HUDEP-2 (cell line): ENCODE results near the gene IMPA2.

Source experiments
- DNase-seq, 76 experiments: peaks; one replicate each; lab custom pipeline; 2025; ENCODE audit not compliant: unreplicated experiment in 76 of 76; lab: John Stamatoyannopoulos, UW

IMPA2 gene

DNA sequence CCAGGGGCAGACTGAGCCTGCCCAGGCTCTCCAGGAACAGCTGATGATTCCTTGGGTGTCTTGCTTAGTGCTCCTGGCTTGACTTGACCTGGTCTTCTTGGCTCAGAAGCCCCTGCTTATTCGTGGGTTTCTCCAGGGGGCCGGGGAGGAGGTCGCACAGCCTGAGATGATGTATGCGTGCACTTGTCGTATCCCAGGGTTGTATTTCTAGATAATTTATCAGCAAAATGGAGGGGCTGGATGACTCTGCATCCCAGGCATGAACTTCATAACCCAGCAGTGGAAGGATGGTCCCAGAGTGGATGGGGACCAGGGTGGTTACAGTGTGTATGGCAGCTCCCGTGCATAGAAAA lies 25.2 kb downstream of the IMPA2 start:
- no peak for DNase-seq

DNA sequence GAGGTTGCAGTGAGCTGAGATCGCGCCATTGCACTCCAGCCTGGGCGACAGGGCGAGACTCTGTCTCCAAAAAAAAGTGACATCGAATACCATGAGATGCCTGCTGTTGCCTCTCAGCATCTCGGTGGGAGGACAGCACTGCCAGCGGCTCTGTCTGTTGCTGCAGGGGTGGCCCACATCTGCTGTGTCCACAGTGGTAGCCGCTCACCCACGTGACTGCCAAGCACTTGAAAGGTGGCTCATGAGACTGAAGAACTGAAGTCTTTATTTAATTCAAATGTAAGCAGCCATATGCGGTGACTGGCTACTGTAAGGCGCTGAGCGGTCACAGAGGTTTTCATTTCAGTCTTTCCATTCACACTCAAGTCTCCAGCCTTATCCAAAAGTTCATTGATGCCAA lies 25.8 kb downstream of the IMPA2 start:
- no peak for DNase-seq

DNA sequence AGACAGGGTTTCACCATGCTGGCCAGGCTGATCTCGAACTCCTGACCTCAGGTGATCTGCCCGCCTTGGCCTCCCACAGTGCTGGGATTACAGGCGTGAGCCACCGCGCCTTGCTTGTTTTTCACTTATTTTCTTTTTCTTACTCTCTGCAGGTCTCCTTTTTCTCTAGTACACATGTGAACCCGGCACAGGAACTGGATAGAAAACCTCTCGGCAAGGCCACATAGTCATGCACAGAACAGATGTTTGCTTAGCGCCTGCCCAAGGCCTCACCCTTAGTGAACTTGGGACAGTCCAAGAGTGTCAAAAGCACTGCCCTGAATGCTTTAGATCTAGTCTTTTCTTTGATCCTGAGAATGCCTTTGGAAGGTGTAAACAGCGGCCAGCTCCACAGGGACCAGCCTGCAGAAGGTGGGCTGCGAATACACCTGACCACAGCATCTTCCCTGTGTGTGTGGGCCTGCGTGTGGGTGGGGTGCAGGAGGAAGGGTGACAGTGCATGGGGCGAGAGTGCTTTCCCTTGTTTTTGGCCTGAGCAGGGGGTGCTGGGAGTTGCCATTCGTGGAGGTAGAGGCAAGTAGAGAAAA lies 27.0 kb downstream of the IMPA2 start:
- no peak for DNase-seq

DNA sequence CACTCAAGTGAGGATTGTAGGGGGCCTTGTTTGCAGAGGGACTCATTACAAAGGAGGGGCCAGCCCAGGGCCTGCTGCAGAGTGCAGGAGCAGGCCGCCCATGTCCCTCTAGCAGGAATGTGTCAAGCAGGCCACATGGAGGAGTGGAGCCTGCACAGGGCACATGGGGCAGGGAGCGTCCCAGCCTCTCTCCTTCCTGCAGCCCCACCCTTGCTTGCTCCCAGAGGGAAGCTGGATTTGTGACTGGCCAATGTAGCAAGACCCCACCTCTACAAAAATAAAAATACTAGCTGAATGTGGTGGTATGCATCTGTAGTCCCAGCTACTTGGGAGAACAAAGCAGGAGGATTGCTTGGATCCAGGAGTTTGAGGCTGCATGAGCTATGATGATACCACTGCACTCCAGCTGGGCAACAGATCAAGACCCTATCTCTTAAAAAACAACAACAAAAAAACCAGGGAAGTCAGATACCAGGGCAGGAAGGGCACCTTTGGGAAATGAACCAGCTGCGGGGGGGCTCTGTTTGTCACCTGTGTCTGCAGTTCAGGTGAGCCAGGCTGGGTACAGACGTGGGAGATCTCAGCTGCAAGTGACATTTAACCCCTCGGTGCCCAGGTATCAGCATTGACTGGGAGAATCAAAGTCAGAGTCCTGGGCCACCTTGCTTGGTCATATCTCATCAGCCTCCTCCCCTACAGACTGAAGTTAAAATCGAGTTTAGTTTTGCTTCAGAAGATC lies 27.7 kb downstream of the IMPA2 start:
- DNase-seq, result no peak

DNA sequence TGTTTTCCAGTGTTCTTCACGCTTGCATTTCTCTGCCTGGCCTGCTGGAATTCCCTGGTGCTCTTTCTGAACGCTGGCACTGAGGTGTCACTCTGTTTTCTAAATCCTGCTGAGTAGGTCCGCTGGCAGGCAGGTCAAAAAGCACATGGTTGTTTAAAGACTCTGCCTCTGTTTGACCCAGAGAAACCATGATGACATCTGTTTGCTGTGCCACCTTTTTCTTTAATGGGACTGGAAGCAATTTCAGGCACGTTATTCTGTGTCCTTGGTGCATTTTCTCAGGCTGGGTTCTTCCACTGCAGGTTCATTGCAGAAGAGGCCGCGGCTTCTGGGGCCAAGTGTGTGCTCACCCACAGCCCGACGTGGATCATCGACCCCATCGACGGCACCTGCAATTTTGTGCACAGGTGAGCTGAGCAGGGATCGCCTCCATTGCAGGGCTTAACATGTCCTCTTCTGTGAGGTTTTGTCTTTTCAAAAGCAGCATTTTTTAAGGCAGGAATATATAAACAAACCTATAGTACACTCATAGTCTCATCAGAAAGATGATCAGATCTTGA lies 28.4 kb downstream of the IMPA2 start:
- DNase-seq, result no peak

DNA sequence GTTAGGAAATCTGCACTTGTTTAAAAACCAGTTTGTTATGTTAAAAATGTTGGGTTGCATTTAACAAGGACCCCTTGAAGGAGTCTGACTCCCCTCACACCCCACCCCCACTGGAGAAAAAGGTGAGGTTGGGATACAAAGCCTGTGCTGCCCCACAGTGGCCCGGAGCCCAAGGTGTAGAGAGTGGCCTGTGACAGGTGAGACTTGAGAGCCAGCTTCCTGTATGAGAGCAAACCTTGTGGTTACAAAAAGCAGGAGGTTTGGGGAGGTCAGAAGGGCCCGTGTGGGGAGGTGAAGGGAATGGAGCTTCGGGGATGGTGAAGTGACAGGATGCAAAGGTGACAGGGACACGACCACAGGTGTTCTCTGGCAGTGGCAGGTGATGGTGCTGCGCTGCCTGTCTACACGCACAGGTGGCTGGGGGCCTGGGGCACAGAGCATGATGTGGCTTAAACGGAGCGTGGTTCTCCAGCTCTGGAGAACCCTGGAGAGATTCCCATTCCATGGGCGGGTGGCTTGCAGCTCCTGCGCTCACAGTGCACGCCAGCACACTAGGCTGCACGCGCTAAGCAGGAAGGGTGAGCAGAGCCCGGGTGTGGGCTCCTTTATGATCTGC lies 29.0 kb downstream of the IMPA2 start:
- DNase-seq, result no peak

DNA sequence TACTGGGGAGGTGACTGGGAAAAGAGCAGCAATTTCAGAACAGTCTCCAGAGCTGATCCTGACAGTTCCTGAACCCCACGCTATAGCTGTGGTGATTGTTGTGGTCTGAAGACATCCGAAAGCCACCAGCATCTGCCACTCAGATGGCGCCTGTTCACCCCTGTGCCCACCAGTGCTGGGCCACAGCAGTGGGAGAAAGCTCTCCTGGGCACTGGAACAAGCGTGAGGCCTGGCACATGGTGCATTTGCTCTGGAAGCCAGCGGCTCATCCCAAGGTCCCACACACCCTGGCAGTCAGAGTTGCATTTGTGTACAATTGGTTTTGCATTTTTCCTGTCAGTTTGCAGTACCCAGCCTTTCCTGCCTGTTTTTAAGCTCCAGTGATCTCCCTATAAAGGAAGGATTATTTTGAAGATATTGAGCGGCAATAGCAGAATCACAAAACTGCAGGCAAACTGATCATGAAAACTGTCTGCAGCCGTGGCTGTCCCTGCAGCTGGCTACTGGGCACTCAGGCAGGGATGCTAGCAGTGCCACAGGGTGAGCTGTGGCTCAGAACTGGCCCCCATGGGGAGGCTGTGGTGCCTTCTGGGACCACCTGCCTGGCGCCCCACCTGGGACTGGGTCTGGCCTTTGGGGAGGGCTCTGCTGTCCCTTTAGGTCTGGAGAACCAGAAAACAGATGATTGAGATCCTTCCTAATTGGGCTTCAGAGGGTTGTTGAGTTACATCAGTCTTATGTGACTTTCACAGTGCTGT lies 30.1 kb downstream of the IMPA2 start:
- DNase-seq, result no peak

DNA sequence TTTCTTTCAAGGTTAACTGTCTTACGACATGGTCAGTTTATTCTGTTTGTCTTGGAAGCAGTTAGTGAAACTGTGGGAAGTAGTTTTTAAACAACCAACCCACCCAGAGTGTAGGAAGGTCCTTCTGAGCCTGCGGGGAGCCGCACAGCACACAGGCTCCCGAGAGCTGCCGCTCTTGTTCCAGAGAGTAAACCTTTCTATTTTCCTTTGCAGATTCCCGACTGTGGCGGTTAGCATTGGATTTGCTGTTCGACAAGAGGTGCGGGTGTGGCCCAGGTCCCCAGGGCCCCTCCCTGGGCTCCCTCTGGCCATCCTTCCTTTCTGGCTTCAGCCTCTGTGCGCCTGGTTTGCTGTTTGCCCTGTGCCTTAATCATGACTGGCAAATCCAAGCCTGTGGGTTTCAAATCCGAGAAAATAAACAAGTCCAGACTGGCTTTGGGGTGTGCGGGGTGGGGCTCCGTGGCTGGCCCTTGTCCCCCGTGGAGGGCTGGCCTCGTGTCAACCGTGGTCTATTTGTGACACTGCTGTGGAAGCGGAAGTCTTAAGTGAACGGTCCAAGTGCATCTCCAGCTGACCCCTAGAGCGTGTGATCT lies 30.7 kb downstream of the IMPA2 start:
- no peak for DNase-seq

DNA sequence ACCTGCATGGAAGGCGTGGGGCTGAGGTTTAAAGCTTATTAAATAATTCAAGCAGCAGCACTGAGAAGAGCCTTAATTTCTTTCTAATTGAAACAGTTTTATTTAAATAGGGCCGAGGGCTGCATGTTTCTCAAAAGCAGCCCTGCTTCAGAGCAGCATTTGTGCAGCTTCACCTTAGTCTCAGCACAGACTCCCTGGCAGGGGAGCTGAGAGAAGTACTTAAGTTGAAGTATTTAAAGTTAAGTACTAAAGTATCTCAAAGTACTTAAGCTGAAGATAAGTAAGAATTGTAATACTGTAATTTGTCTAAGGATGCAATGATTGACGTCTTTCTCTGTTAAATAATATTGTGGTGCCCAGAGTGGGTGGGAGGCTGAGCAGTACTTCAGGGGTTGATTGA lies 31.4 kb downstream of the IMPA2 start:
- no peak for DNase-seq

DNA sequence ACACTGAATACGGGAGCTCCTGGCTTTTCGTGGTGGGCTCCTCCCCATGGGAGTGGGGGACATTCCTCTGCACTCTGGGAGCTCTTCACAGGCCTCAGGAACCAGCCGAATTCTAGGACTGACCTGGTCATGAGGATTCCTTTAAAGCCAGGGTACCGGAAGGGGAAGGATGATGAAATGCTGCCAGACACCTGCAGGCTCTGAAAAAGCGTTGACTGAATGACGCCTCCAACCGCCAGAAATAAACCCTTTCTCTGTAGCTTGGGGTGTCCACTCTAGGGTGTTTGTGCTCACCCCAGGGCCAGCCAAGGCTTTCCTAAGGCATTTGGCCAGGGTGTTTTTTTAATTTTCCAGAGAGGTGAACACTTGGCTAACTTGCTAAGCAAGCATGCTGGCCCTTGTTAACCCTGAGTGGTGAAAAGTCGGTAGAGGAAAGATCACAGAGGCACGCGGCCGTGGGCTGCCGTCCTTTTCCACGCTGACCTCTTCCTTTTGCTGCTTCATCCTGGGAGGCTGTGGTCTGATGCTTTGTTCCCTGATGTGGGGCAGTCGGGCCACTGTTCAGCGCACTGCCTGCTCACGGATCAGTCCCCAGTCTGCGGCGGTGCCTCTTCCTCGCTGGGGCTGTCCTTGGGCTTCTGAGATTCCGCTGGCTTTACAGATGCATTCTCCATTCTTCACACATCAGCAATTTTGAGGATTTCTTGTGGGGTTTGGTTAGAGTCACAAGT lies 32.0 kb downstream of the IMPA2 start:
- no peak for DNase-seq

DNA sequence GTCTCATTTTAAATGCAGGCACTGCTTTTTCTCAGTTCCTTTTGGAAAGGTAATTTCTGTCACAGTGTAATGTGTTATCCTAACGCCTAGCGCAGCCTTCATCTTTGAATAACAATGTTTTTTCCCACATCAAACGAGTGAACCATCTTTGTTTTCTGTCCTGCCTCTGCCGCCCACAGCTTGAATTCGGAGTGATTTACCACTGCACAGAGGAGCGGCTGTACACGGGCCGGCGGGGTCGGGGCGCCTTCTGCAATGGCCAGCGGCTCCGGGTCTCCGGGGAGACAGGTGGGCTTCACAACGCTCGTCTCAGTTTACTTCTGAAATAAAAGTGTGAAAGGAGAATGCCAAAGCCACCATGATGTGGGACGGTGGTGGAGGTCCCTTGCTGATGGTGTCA lies 32.8 kb downstream of the IMPA2 start:
- no peak for DNase-seq

DNA sequence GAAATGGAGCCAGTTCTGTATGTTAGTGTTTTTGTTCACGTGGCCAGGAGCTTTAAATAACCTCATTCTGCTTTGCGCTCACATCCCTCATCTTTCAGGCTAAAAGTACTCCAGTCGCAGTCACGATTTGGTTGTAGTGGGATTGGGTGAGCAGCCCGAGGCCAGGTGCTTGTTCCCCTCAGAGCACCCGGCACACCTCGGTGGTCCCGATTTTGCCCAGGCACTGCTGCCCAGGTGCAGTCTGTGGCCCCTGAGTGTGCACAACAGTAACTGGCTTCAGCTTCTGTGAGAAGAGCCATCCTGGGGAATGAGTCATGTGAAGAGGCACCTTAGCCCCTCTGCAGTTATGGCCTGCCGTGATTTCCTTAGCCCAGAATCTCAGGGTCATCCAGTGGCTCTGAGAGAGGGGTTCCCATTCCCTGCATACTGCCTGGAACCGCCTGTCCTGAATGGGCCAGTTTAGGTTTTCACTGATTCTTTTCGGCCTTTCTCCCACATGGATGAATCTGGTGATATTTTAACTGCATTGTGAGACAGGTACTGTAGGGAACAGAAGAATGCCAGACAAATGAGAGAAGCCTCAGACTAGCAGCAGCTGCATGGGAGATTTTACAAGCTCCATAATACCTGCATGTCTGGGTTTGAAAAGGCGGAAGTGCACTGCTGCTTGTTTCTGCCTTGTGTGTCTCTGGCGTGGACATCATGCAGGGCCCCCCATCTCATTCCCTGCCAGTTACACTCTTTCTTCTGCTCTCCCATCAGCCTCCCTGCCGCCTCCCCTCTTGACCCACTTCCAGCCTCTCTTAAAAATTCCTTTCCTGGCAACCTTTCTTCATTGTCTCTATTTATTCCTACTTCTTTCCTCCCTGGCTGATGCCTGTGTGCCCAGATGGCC lies 33.5 kb downstream of the IMPA2 start:
- DNase-seq, result no peak

DNA sequence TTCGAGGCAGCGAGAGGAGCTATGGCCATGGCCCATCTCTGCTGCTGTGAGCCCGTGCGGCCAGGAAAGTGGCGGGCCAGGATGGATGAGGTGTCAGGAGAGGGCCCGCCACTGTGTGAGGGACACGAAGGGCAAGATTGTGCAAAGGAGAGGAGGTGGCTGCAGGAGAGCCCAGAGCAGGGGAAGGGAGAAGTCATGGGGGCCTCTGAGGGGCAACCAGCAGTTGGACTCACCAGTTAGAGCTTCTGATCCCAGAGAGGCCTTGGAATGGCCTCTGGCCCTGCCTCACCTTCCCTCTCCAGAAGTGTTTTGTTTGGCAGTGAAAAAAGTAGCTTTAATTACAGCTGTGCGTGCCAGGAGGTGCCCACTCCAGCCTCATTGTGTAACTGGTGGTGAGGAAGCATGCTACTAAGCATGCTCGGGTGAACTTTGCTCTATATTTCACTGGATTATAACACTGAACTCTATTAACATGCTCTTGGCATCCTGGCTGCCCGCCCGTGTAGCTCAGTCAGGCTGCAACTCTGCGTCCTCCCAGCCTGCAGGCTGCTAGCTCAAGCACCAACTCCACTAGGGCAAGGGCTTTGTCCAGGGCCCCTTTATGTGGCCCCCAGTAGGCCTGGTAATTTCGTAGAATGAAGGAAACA lies 34.2 kb downstream of the IMPA2 start:
- no peak for DNase-seq

DNA sequence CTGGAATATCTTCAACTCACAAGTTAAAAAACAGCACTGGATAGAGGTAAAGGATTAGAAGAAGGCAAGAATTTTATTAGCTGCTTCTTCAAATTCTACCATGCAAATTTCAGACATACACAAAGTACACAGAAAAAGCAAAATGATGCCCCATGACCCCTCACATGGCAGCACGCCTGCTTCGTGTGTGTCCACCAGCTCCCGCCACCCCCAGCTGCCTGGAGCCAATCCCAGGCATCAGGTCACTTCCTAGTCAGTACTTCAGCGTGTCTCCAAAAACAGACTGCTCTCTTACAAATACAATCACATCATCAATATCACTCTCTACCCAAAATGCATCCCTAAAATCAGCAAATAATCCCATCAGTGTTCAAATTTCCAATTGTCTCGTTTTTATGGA lies 35.8 kb downstream of the IMPA2 start:
- no peak for DNase-seq

DNA sequence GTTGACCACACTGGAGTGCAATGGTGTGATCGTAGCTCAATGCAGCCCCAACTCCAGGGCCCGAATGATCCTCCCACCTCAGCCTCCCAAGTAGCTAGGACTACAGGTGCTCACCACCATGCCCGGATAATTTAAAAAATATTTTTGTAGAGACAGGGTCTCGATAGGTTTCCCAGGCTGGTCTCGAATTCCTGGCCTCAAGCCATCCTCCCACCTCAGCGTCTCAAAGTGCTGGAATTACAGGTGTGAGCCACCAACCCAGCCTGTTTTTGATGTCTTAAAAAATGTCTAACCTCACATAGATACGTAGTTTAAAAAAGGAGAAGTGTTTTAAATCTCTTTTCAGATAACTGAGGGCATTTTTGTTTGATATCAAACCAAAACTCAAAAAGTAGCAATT lies 37.6 kb downstream of the IMPA2 start:
- DNase-seq, result no peak

DNA sequence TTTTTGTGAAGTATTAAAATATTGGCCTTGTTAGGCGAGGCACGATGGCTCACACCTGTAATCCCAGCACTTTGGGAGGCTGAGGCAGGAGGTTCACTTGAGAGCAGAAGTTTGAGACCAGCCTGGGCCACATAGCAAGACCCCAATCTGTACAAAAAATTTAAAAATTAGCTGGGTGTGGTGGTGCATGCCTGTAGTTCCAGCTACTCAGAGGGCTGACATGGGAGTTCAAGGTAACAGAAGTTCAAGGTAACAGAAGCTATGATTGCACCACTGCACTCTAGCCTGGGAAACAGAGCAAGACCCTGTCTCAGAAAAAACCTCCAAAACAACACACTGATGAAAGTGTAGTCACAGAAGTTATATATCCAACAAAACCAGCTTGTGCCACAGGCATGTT lies 39.8 kb downstream of the IMPA2 start:
- DNase-seq, result no peak

DNA sequence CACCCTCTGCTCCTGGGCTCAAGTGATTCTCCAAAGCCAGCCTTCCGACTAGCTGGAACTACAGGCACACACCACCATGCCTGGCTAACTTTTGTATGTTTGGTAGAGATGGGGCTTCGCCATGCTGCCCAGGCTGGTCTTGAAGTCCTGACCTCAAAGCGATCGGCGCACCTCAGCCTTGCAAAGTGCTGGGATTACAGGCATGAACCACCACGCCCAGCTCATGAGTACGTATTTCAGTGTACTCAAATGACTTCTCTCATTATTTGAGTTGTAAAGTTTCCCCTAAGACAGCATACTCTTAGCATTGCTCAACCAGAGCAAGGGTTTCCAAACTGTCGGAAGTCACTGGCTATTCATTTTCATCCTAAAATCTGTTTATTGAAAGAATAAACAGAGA lies 40.3 kb downstream of the IMPA2 start:
- no peak for DNase-seq

DNA sequence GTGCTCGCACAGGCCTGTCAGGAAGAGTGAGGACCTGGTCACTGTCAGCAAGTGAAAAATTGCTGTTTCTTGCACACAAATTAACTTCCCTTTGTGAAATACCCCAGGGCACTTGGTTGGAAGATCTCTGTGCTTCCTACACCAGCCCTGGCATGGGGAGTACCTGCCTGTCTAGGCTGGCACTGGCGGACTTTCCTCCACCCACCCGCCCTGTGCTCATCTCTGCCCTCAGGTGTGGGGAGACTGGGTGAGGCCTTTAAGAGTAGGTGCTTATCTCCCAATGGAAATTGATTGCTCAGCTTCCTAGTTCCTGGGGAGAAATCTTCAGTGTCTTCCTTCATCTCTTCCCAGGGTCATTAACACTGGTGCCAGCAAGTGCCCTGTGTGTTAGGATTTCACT lies 42.1 kb downstream of the IMPA2 start:
- DNase-seq, result no peak

DNA sequence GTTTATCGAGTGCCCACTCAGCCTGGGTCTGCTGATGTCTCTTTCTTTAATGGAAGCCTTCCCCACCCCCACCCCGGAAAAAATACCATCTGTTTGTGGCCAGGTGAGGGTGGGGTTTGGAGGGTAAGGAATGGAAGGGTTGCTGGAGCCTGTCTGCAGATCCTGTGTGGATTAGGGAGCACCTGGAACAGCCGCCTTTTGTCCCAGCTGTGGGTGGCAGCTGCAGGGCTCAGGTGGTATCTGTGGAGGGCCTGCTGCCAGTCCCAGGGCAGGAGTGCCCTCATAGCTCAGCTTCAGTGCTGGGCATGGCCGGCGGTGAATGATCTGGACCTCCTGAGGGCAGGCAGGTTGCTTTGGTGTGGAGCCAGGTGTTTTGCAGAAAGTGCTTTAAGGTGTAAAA lies 45.3 kb downstream of the IMPA2 start:
- no peak for DNase-seq
